Mucosa of descending colon (tissue), 3 donors: ENCODE results near the gene TMEM250. TPM values are rescaled to one million over a fixed set of nuclear protein-coding genes. Genes with fewer than 3 reads are reported as not detected.
A peak's percentile ranks its signal among the peaks of the same experiment; 100 is the strongest.

ENCODE experiments used
- ATAC-seq: fragments of 200-7000 bp; cut with Tn5 transposase; one replicate; pipeline ENCODE4 v1.9.1; 2020; ENCODE audit warnings: mild to moderate bottlenecking, moderate library complexity
- DNase-seq, 3 donors: peaks; one replicate each; pipeline ENCODE4 v3.0.0-alpha.2; 2020
- H3K36me3 ChIP-seq: fragments of 200-600 bp; one replicate; pipeline ENCODE4 v1.8.0; 2021; ENCODE audit warnings: low read depth, mild to moderate bottlenecking
- H3K4me1 ChIP-seq: fragments of 200-600 bp; one replicate; pipeline ENCODE4 v1.8.0; 2021; ENCODE audit warnings: low read depth, mild to moderate bottlenecking
- H3K4me3 ChIP-seq: fragments of 200-600 bp; one replicate; pipeline ENCODE4 v1.8.0; 2021; ENCODE audit warnings: mild to moderate bottlenecking
- H3K9me3 ChIP-seq: fragments of 200-600 bp; one replicate; pipeline ENCODE4 v1.8.0; 2021; ENCODE audit warnings: mild to moderate bottlenecking
- intact Hi-C, 2 donors: fragments of 100-400 bp; cut with DNase I in 1 of 2; cut with micrococcal nuclease in 1 of 2; formaldehyde crosslinking; loops; one replicate each; pipeline versions ENCODE4 v1.11.0 to v1.11.1; 2022; cut with DNase I, micrococcal nuclease
- total RNA-seq, 3 donors: library from RNA; stranded (reverse); fragmentation: NEBNext Ultra II Directional in 2 of 3; extraction: Animal tissue kit (Norgen Biotek cat#: 25700) in 2 of 3; gene quantifications; one replicate each; pipeline versions ENCODE4 v1.2.1 to v1.2.4, GENCODE V29; 2021 to 2023
- TF ChIP-seq, protein P1 (sequence below): fragments of 200-600 bp; IDR thresholded peaks from one replicate; pipeline ENCODE4 v1.8.0; 2022; ENCODE audit warnings: antibody characterized with exemption, mild to moderate bottlenecking
- donor health status: DM: no; HTN: no; CAD: no; lungs with moderate emphysema.
- donor health status: DM: no; HTN: no; CAD: no.
- donor health status: DM: no; HTN: yes; CAD: no.

Gene TMEM250
- total RNA-seq, 3 donors from 2014 or later, result 47.4 to 54.1 (median 52.0) TPM

DNA sequence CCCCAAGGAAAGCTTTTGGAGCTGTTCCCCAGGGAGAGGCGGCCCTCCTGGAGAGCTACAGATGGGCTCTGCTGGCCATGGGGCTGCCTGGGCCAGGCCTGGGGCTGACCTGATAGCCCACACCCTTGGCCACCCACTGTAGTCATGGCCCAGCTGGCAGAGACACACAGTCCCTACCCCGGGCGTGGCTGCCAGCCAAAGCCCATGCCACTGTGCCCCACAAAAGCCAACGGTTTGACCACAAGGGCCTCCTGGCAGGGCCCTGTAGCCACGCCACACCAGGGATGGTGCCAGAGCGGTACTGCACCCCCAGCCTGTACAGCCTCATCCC is 38.8 kb downstream of the TMEM250 start:
- DNase-seq (peak in 1 of 3 donors; percentile 48), ATAC-seq (peak; percentile 16)
- Histone ChIP-seq H3K4me3 (no peak overlapping the region), H3K9me3 (no peaks in the 10 kb centered on the region), H3K4me1 (no peaks in the 10 kb centered on the region), H3K36me3 (no peaks in the 10 kb centered on the region)
- intact Hi-C loops, result no loop called here
- TF ChIP-seq, protein P1, sequence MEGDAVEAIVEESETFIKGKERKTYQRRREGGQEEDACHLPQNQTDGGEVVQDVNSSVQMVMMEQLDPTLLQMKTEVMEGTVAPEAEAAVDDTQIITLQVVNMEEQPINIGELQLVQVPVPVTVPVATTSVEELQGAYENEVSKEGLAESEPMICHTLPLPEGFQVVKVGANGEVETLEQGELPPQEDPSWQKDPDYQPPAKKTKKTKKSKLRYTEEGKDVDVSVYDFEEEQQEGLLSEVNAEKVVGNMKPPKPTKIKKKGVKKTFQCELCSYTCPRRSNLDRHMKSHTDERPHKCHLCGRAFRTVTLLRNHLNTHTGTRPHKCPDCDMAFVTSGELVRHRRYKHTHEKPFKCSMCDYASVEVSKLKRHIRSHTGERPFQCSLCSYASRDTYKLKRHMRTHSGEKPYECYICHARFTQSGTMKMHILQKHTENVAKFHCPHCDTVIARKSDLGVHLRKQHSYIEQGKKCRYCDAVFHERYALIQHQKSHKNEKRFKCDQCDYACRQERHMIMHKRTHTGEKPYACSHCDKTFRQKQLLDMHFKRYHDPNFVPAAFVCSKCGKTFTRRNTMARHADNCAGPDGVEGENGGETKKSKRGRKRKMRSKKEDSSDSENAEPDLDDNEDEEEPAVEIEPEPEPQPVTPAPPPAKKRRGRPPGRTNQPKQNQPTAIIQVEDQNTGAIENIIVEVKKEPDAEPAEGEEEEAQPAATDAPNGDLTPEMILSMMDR, result no peak

DNA sequence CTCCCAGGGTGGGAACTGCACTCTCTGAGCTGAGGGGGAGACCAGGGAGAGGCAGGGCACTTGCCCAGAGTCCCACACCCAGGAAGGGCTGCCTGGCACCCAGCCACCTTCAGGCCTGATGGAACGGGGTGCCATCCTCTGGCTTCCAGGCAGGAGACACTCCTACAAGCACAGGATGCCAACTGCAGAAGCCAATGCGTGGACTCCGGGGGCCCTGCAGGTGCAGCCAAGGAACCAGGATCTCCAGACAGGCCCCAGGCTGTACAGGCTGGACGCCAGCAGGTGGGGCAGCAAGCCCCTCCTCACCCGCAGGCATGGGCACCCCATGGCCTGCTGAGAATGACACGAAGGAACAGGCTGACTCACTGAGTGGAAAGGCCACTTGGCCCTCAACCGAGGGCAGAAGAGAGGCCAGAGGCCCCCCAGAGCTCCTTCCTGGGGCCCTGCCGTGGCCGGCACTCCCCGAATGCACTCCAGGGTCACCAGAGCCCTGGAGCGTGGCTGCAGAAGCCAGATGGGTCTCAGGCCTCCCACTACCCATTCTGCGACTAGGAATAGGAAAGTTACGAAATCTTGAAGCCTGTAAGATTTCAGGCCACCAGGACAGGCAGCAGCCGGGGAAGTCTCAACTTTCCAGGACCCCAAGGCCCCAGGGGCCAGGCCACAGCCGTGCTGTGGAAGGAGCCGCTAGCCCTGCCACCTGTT is 39.3 kb downstream of the TMEM250 start:
- Histone ChIP-seq H3K9me3 (no peaks in the 10 kb centered on the region), H3K36me3 (no peaks in the 10 kb centered on the region), H3K4me1 (no peaks in the 10 kb centered on the region), H3K4me3 (no peak overlapping the region)
- intact Hi-C loops, result no loop called here
- ATAC-seq (no peak), DNase-seq (peak in 2 of 3 donors; percentile 24 to 40)
- TF ChIP-seq, protein P1, result no peak

DNA sequence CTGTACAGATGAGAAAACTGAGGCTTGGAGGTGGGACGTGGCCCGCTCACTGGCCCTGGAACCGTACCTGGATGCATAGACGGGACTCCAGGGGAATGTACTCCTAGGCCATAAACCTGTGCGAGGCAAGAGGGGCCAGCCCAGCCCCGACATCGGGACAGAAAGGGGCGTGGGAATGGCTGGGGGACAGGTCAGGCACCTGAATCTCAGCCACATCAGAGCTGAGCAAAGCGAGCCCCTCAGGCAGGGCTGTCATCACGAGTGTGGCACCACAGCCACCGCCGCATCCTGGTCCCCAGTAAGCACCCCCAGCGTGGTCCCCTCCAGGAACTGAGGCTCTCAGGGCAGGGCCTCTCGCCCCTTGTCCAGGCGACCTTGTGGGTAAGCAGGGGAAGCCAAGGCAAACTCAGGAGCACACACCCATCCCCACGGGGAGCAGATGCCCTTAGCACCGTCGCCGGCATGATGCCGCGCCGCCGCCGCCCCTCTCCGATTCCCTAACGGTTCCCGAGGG is 40.1 kb downstream of the TMEM250 start:
- intact Hi-C loops, result no loop called here
- Histone ChIP-seq H3K4me3 (no peak overlapping the region), H3K4me1 (no peaks in the 10 kb centered on the region), H3K36me3 (no peaks in the 10 kb centered on the region), H3K9me3 (no peaks in the 10 kb centered on the region)
- DNase-seq (peak in 2 of 3 donors; percentile 14 to 45), ATAC-seq (no peak)
- TF ChIP-seq, protein P1, result no peak

DNA sequence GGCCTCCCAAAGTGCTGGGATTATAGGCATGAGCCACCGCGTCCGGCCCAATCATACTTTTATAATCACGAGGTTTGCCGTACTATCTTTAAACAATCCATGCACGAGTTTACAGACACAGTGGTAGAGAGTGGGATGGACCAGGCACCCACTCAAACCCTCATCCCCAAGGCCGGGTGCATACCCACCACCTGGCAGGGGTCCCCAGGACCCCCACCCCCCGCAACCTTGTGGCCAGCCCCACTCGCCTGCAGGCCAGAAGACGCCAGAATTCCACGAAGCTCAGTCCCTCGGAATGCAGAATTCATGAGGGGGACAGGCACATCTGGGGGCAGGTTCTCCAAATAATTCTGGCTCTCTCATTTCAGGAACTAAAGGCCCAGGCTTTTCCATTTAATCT is 40.7 kb downstream of the TMEM250 start:
- TF ChIP-seq, protein P1, result no peak
- Histone ChIP-seq H3K9me3 (no peaks in the 10 kb centered on the region), H3K4me3 (no peak overlapping the region), H3K36me3 (no peaks in the 10 kb centered on the region), H3K4me1 (no peaks in the 10 kb centered on the region)
- DNase-seq (peak in 2 of 3 donors; percentile 14 to 17), ATAC-seq (no peak)
- intact Hi-C loops, result no loop called here

DNA sequence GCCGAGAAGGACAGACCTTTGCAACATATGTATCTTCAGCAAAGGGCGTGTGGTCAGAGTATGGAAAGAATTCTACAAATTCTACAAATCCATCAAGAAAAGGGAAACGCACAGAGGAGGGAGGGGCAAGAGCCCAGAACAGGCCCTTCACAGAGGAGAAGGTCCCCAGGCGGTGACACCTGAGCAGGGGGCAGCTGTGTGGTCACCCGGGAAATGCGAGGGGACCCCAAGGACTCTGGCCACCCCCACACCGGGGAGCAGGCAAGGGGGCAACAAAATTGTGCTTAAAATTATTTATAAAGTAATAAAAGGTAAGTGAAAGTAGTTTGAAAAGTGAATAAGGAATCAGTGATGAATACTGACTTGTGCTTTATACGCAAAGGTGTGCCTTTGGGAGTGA is 41.2 kb downstream of the TMEM250 start:
- no peaks in the 10 kb centered on the region for H3K36me3 ChIP-seq
- ATAC-seq (no peak), DNase-seq (peak in 1 of 3 donors; percentile 12)
- no peaks in the 10 kb centered on the region for H3K4me1 ChIP-seq
- TF ChIP-seq, protein P1, result no peak
- H3K4me3 ChIP-seq, result no peak overlapping the region
- no peaks in the 10 kb centered on the region for H3K9me3 ChIP-seq
- intact Hi-C loops, result no loop called here
